ENCODE results near the gene NEK9. TPM values are rescaled to one million over a fixed set of nuclear protein-coding genes. Genes with fewer than 3 reads are reported as not detected.

NEK9 gene
- total RNA-seq, 2 donors from 2014 or later = 45.7 to 49.2 TPM

DNA sequence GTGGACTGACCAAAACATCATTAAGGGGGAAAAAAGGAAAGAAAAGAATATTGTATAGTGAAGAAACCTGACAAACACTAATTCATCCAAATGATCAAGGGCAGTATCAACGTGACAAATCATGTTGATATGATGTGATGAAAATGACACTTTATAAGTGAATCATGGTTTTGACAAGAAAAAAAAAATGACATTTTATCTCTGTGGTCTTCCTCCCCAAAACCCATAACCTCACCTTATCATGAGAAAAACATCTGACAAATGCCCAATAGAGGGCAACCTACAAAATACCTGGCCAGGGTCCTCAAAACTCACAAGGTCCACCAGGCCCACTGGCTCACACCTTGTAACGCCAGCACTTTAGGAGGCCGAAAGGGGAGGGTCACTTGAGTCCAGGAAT lies 35.8 kb upstream of the NEK9 start:
- H3K9me3 ChIP-seq = no peaks in the 10 kb centered on the region
- no peaks in the 10 kb centered on the region for H3K27me3 ChIP-seq
- H3K4me3 ChIP-seq = no peak overlapping the region
- TF ChIP-seq, protein P1, sequence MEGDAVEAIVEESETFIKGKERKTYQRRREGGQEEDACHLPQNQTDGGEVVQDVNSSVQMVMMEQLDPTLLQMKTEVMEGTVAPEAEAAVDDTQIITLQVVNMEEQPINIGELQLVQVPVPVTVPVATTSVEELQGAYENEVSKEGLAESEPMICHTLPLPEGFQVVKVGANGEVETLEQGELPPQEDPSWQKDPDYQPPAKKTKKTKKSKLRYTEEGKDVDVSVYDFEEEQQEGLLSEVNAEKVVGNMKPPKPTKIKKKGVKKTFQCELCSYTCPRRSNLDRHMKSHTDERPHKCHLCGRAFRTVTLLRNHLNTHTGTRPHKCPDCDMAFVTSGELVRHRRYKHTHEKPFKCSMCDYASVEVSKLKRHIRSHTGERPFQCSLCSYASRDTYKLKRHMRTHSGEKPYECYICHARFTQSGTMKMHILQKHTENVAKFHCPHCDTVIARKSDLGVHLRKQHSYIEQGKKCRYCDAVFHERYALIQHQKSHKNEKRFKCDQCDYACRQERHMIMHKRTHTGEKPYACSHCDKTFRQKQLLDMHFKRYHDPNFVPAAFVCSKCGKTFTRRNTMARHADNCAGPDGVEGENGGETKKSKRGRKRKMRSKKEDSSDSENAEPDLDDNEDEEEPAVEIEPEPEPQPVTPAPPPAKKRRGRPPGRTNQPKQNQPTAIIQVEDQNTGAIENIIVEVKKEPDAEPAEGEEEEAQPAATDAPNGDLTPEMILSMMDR (IDR thresholded peaks at IDR 0.05) = no peak
- peaks cover 0 to 53% of the 10 kb centered on the region in 2 donors for H3K4me1 ChIP-seq
- H3K27ac ChIP-seq = no peak overlapping the region
- DNase-seq (ENCODE audit: low spot score) = no peak
- H3K36me3 ChIP-seq = no peaks in the 10 kb centered on the region

DNA sequence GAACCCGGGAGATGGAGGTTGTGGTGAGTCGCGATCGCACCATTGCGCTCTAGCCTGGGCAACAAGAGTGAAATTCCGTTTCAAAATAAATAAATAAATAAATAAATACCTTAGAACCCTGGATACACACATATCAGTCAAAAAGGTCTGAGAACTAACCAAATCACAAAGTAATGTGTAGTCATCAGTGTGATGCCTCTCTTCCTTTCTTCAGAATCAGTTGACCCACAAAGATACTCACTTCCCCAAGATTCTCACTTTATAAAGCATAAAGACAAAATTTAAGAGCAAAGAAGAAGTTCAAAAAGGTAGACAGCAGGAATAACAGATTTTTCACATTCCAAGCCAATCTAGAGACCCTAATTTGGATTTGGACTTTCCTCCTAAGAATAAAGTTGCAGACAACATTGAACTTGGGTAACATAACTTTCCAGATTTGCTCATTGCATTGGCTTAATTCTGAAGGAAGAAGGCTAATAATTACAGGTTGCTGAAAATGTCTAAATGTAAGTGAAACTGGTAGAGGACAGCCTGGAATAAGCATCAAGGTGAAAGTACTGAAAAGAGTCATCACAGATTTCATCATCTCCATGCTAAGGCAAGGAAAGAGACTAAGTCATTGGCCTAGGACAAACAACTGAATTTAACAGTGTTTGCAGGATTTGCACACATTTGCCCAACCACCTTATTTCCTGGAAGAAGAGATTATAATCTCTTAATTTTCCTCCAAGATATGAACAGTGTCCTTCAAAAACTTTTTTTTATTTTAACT lies 32.2 kb upstream of the NEK9 start:
- TF ChIP-seq, protein P1 (IDR thresholded peaks at IDR 0.05) = no peak
- Histone ChIP-seq H3K9me3 (no peaks in the 10 kb centered on the region), H3K4me1 (peaks cover 0 to 22% of the 10 kb centered on the region in 2 donors), H3K27ac (no peak overlapping the region), H3K36me3 (no peaks in the 10 kb centered on the region), H3K27me3 (no peaks in the 10 kb centered on the region), H3K4me3 (no peak overlapping the region)
- DNase-seq (ENCODE audit: low spot score) = no peak

DNA sequence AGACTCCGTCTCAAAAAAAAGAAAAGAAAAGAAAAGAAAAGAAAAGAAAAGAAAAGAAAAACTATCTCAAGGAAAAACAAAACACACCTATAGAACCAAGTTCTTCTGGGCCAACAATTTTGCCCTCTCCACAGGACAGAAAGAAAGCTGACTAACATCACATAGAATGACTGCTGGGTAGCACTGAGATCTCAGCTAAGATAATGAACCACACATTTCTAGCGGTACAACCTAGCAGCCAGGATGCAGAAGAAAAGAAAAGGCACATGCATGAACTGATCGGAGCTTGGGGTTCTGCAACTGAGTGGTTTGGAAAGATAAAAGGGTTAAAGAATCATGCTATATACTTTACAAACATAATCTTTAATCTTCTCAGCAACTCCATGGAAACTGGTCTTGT lies 30.1 kb upstream of the NEK9 start:
- no peaks in the 10 kb centered on the region for H3K36me3 ChIP-seq
- no peak overlapping the region for H3K27ac ChIP-seq
- H3K9me3 ChIP-seq = no peaks in the 10 kb centered on the region
- H3K27me3 ChIP-seq = no peaks in the 10 kb centered on the region
- DNase-seq (ENCODE audit: low spot score) = no peak
- TF ChIP-seq, protein P1 (IDR thresholded peaks at IDR 0.05) = no peak
- H3K4me1 ChIP-seq = peaks cover 0 to 22% of the 10 kb centered on the region in 2 donors
- H3K4me3 ChIP-seq = no peak overlapping the region

DNA sequence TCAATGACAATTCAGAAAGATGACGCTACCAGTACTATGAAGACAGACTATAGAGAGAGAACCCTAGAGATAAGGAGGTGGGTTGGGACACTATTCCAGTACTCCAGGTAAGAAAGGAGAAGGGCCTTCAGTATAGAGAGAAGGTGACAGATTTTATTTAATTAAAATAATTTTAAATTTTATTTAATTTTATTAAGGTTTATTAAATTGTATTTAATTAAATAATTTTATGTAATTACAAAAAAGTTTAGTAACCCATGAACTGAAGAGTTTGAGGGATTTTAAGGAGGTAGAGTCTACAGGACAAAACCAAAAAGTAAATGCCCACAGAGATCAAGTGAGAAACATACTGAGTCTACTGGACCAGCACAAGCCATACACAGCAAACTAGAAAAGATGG lies 29.3 kb upstream of the NEK9 start:
- Histone ChIP-seq H3K9me3 (no peaks in the 10 kb centered on the region), H3K4me1 (peaks cover 0 to 22% of the 10 kb centered on the region in 2 donors), H3K27me3 (no peaks in the 10 kb centered on the region), H3K4me3 (no peak overlapping the region), H3K27ac (no peak overlapping the region), H3K36me3 (peaks cover 7% of the 10 kb centered on the region)
- TF ChIP-seq, protein P1 (IDR thresholded peaks at IDR 0.05) = no peak
- DNase-seq (ENCODE audit: low spot score) = no peak

DNA sequence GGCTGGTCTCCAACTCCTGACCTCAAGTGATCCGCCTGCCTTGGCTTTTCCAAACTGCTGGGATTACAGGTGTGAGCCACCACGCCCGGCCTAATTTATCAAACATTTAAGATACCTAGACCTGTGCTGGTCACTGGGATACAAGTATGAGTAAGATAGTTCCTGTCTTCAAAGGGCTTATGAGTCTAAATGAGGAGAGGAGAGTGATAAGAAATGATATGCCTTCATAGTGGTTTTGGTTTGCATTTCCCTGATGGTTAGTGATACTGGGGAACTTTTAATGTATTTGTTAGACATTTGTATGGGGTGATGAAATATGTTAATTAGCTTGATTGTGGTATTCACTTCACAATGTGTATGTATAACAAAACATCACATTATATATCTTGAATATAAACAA lies 28.3 kb upstream of the NEK9 start:
- Histone ChIP-seq H3K36me3 (peaks cover 12% of the 10 kb centered on the region), H3K4me1 (peaks cover 0 to 14% of the 10 kb centered on the region in 2 donors), H3K4me3 (no peak overlapping the region), H3K9me3 (no peaks in the 10 kb centered on the region), H3K27me3 (no peaks in the 10 kb centered on the region), H3K27ac (no peak overlapping the region)
- TF ChIP-seq, protein P1 (IDR thresholded peaks at IDR 0.05) = no peak
- DNase-seq (ENCODE audit: low spot score) = no peak

DNA sequence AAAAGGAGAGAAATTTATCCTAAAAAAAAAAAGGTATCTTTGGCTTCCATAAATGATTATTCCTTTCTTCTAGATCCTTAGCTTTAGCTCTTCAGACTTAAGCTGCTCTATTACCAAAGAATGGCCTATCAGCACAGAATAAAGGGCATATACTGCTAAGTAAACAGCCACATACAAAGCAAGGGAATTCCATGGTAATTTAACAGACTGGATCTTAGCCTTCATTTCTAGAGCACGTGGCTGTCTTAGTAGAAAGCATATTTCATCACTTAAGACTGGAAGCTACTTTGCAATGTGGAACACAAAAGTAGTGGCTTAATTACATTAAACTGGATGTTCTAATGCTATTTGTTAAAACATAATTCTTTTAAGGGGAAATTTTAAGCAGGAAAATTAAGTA lies 26.4 kb upstream of the NEK9 start:
- no peak for DNase-seq (ENCODE audit: low spot score)
- H3K4me1 ChIP-seq = peaks cover 0 to 10% of the 10 kb centered on the region in 2 donors
- no peaks in the 10 kb centered on the region for H3K9me3 ChIP-seq
- H3K4me3 ChIP-seq = no peak overlapping the region
- no peak overlapping the region for H3K27ac ChIP-seq
- peaks cover 12% of the 10 kb centered on the region for H3K36me3 ChIP-seq
- TF ChIP-seq, protein P1 (IDR thresholded peaks at IDR 0.05) = no peak
- H3K27me3 ChIP-seq = no peaks in the 10 kb centered on the region

Data from right atrium auricular region (tissue), 2 donors.